GM19468 (cell line): ENCODE measurements around the gene KRTAP10-1.

Experiments used
- ATAC-seq: cut with Tn5 transposase; IDR thresholded peaks from one replicate; pipeline ENCODE4 v1.9.1; 2021; ENCODE audit warnings: mild to moderate bottlenecking, moderate library complexity, moderate number of reproducible peaks; ENCODE audit not compliant: unreplicated experiment; ENCODE audit errors: extremely low read depth

KRTAP10-1 gene

DNA sequence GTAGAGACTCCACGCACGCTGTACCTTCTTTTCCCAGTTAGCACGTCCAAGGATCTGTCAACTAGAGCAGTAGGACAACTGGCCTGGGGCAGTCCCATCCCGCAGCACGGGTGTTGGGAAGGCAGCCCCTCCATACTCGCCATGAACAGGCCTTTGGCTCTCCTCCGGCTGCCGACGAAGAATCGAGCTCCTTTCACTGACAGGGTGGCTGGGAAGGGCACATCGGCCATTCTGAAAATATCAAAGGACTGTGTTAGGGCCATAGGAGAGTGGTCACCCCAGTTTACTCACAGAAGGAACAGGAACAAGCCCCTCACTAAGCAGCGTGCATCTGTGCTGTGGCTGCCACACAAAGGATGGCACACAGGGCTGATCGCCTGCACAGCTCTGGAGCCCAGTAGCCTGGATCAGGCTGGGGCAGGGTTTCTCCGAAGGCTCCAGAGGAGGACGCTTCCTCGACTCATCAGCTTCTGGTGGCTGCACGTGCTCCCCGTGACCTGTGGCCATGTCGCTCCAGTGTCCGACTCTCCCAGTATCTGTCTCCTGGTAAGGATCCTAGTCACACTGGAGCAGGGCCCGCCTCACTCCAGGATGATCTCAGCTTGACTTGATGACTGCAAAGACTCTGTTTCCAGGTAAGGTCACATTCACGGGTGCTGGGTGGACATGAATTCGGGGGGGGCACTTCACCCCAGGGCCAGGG, 8.9 kb downstream of the KRTAP10-1 start:
- ATAC-seq = no peak

GRCh38 chr21:44530221-44530902, 9.6 kb downstream of the KRTAP10-1 start:
- no peak for ATAC-seq

DNA sequence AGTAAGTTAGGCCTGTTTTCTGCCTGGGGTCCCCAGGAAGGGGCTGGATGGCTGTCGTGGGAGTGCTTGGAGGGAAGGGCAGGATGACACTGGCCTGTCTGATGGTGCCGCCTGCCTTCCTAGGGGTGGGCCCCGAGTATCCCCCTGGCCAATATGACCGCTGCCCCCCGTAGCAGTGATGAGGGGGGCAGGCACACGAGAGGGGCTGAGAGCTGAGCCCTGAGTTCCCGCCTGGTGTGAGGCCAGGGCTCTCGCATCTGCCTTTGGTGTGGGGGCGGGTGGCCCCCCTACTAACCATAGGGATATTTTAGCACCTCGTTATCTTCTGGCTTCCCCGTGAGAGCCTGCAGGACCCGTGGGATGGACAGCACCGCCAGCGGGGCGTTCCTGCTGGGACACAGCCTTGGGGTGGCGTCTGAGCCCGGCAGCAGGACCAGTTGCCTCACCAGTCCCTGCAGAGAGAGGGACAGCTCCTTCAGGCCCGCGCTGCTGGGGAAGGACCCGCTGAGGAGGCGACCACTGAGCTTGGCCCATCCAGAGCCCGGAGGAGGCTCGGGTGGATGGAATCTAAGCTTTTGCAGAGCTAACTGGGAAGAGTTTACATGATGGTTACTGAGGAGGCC, 10.4 kb downstream of the KRTAP10-1 start:
- ATAC-seq = no peak

DNA sequence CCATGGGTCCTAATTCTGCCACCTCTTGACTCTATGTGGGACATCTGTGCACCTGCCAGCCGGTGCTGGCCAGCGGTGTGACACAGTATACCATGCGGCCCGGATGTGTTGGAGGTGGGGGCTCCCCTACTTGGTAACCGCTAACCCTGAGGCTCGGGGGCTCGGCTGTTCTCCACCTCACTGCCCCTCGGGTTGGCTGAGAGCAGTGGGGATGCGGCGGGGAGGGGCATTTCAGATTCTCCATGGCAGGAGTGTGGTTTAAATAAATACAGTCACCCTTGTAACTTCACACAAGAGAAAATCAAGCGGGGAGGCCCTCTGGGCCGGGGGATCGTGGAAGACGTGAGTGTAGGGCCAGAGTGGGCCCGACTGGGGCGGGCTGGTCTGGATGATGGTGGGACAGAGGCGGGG, 11.0 kb downstream of the KRTAP10-1 start:
- ATAC-seq = no peak

DNA sequence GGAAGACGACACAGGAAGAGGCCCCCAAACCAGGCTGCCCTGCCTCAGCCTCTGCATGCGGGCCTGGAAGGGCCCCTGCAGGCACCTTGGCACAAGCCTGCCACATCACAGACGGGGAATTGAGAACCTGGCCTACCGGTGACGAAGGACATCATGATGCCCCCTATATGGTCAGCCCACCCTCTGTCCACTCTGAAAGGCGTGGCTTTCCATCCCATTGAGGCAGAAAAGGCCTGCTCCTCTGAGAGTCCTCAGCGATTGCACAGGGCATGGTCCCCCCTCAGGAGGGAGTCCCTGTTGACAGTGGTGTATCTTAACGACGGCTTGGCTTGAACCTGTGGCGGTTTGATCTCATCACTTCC, 11.4 kb downstream of the KRTAP10-1 start:
- ATAC-seq = no peak

DNA sequence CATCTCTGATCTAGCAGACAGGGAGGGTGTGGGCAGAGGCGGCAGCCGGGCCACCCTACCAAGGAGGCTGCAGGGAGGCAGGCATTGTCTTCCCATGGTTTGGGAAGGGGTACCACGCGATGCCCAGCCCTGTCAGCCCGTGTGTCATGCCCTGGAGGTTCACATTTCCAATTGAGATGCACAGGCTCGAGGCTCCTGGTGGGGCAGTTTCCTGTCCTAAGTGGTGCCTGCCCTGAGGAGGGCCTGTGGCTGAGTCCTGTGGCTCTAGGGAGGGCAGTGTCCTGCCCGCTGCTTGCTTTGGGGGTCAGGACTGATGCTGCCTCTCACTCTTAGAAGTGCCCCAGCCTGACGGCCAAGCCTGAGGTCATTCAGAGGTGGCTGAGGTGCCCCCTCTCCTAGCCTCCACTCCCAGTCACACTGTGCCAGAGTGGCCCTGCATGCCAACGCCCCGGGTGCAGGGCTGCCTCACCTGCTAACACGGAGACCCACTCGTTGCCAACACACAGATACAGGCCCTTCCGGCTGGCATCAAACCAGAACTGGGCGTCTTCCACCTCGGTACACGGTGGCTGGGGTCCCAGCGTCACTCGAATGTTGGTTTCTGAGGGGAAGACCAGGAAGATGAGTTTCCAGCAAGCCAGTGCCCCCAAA, 11.9 kb downstream of the KRTAP10-1 start:
- ATAC-seq = no peak

DNA sequence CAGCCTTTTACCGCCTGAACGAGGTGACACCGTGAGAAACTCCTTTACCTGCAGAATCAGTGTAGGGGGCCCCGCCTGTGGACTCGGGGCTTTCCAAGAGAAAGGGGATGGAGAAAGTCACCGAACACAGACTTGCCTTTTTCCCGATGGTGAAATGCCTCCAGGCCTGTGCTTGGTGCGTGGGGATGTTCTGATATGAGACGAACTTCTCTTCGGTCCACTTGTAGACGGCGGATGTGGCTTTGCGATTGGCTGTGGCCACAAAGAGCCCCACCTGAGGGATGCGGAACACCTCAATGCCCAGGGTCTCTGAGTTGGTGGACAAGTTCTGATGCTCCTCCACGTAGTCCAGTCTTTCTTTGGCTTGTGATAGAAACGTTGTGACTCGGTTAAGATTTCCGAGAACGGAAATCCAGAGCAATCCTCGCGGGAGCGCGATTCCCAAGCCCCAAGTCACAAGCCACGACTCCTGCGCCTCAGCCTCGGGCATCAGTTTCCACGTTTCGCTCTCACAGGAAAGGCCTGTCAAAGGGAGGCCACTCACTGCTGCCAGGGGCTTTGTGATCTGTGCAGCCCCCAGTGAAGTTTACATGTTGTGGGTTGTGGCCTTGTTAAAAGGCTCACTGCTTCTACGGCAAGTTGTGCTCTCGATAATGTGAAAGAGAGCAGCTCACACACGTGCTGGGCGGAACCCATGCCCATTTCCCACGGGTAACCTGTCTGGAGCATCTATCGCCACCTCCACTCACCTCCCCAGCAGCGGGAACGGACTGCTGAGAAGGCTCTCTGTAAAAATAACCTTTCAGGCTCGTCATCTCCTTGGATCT, 12.6 kb downstream of the KRTAP10-1 start:
- no peak for ATAC-seq

GRCh38 chr21:44526096-44526997, 13.6 kb downstream of the KRTAP10-1 start:
- no peak for ATAC-seq

DNA sequence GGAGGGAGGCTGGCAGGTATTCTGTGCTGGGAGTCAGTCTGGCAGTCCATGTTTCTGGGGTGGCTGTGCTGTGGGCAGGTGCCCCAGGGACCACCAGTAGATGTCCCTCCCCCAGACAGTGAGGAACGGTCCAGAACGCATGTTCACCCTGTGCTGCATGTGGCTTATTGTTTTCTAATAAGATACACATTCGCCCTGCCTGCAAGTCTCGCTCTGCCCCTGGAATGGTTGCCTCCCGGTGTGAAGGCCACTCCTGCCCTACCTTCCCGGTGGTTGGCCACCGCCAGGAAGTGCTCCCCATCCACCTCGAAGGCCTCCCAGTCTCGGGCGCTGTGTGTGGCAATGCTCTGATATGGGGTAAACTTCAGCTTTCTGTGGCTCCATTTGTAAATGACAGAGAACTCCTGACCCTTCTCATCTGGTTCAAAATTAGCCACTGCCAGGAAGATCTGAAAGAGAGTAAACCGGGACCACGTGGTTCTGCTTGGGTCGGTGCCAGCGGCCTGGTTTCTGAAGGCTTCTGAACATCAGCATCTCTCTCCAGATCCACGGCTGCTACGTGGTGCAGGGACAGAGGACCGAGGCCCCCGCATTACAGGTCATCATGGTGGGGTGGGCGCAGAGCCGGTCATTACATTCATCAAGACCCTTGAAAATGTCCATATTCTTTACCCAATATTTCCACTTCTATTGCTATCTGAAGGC, 14.5 kb downstream of the KRTAP10-1 start:
- no peak for ATAC-seq

DNA sequence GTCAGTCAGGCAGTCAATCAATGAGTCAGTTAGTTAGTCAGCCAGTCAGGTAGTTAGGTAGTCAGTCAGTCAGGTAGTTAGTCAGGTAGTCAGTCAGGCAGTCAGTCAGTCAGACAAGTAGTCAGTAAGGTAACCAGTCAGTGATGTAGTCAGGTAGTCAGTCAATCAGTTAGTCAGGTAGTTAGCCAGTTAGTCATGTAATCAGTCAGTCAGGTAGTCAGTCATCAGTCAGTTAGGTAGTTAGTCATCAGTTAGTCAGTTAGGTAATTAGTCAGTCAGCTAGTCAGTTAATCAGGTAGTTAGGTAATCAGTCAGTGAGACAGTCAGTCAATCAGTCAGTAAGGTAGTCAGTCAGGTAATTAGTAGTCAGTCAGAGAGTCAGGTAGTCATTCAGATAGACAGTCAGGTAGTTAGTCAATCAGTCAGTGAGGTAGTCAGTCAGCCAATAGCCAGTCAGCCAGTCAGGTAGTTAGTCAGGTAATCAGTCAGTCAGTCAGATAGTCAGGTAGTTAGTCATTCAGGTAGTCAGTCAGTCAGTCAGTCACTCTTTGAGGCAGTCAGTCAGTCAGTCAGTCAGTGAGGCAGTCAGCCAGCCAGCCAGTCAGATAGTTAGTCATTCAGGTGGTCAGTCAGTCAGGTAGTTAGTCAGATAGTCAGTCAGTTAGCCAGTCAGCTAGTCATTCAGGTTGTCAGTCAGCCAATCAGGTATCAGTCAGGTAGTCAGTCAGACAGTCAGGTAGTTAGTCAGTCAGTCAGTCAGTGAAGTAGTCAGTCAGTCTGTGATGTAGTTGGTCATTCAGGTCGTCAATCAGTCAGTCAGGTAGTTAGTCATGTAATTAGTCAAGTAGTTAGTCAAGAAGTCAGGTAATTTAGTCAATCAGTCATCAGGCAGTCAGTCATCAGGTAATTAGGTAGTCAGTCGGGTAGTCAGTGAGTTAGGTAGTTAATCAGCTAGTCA, 15.3 kb downstream of the KRTAP10-1 start:
- ATAC-seq = no peak

- ATAC-seq = no peak
Measured at GRCh38 chr21:44523567-44524413, 16.2 kb downstream of the KRTAP10-1 start.

DNA sequence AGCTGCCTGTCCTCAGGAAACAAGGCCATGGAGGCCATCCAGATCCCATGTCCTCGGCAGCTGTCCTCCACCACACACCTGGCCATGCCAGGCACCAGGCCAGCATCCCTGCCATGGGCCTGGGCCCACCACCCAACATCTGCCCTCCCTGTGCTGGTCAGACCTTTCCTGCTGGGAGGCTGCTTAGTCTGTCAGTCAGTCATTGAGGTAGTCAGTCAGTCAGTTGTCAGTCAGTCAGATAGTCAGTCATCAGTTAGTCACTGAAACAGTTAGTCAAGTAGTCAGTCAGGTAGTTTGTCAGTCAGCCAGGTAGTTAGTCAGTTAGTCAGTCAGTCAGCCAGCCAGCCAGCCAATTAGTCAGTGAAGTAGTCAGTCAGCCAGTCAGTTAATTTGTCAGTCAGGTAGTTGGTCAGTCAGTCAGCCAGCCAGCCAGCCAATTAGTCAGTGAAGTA, 17.2 kb downstream of the KRTAP10-1 start:
- ATAC-seq = no peak

DNA sequence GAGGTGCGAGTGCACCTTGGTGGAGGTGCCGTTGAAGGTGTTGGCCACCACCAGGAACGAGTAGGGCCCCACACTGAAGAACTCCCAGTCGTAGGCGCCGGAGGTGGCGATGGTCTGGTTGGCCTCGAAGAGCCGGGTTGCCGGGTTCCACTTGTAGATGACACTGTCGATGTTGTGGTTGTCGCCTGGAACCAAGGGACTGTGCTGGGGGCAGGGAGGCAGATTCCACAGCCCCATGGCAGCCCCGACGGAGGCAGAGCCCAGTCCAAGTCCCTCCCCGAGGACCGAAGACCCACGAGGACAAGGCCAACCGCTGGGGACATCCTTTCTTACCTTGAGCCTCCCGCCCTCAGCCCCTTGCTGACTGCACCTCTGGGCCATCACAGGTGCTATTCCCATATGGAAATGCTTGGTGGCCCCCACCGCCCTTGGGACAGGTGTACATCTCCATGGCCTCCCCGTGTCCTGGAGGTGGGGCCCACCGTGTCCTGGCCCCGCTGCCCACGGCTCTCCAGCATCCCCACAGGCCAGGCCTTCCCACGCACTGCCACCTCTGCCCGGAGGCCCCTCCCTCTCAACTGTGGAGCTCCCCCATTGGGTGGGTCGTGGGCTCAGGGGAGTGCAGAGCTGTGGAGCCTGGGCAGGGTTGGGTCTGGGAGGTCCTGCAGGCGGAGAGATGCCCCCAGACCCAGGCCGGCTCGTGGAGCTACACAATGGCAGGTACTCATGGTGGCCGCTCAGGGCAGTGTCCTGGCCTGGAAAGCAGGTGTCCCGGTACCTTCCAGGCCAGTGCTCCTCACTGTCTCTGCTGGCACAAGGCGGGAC, 17.9 kb downstream of the KRTAP10-1 start:
- no peak for ATAC-seq

GRCh38 chr21:44521301-44521927, 18.6 kb downstream of the KRTAP10-1 start:
- no peak for ATAC-seq
